Activated CD8-positive, alpha-beta memory T cell treated with anti-CD3 and anti-CD28 coated beads for 36 hours (primary cell): ENCODE measurements around the gene BCAS3. TPM values are rescaled to one million over a fixed set of nuclear protein-coding genes. Genes with fewer than 3 reads are reported as not detected.
"Not testable (repeated sequence)": the region's sequence is repeated elsewhere in the genome, so short reads cannot be mapped to it uniquely, and the experiment has no call there.

Experiments used
- CTCF ChIA-PET: fragments of 350-600 bp; sonication (Branson Sonifier 250); formaldehyde crosslinking; loops from one replicate; lab custom pipeline; 2021; ENCODE audit warnings: antibody characterized with exemption; lab: Charles Lee
- POLR2A ChIA-PET: fragments of 350-600 bp; sonication (Branson Sonifier 250); formaldehyde crosslinking; loops from one replicate; lab custom pipeline; 2021; ENCODE audit warnings: antibody characterized with exemption; lab: Charles Lee
- total RNA-seq, 2 experiments: library from RNA; stranded (reverse); gene quantifications; one replicate each; pipeline ENCODE4 v1.2.3, GENCODE V29; 2021

Gene BCAS3
- total RNA-seq, 2 experiments from 2014 or later, result 6.9 to 9.3 TPM

DNA sequence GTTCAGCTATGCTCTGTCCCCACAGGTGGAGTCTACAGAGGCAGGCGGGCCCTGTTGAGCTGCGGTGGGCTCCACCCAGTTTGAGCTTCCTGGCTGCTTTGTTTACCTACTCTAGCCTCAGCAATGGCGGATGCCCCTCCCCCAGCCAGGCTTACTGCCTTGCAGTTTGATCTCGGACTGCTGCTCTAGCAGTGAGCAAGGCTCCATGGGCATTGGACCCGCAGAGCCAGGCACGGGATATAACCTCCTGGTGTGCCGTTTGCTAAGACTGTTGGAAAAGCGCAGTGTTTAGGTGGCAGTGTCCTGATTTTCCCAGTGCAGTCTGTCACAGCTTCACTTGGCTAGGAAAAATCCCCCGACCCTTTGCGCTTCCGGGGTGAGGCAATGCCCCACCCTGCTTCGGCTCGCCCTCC lies 89.1 kb downstream of the BCAS3 start:
- CTCF ChIA-PET, result no interaction called here
- POLR2A ChIA-PET, result no interaction called here

GRCh38 chr17:60767744-60768308 lies 90.2 kb downstream of the BCAS3 start:
- CTCF ChIA-PET, result no interaction called here
- POLR2A ChIA-PET, result no interaction called here

GRCh38 chr17:60769327-60769726 lies 91.7 kb downstream of the BCAS3 start:
- ChIA-PET POLR2A (no interaction called here), CTCF (no interaction called here)

DNA sequence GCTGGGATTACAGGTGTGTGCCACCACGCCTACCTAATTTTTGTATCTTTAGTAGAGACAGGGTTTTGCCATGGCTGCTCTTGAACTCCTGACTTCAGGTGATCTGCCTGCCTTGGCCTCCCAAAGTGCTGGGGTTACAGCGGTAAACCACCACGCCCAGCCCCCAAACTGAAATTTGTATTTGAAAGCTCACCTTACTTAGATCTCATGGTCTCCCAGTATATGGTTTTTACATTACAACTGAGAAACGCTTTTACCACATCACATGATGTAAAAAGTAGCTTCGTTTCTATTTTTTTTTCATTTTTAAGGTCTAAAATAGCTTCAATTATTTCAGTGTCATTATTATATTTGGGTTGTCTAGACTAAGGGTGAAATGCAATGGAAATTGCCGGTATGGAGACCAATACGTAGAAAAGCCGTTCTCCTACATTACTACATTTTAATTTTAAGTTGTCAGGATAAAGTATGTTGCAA lies 93.3 kb downstream of the BCAS3 start:
- ChIA-PET POLR2A (no interaction called here), CTCF (no interaction called here)

DNA sequence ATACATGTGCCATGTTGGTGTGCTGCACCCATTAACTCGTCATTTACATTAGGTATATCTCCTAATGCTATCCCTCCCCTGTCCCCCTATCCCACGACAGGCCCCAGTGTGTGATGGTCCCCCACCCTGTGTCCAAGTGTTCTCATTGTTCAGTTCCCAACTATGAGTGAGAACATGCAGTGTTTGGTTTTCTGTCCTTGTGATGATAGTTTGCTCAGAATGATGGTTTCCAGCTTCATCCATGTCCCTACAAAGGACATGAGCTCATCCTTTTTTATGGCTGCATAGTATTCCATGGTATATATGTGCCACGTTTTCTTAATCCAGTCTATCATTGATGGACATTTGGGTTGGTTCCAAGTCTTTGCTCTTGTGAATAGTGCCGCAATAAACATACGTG lies 94.0 kb downstream of the BCAS3 start:
- CTCF ChIA-PET, POLR2A ChIA-PET: not testable (repeated sequence)

- POLR2A ChIA-PET, result no interaction called here
- CTCF ChIA-PET, result no interaction called here
Measured at GRCh38 chr17:60773552-60773951, 95.9 kb downstream of the BCAS3 start.

- ChIA-PET CTCF (no interaction called here), POLR2A (no interaction called here)
Measured at GRCh38 chr17:60781880-60782412, 104.3 kb downstream of the BCAS3 start.

DNA sequence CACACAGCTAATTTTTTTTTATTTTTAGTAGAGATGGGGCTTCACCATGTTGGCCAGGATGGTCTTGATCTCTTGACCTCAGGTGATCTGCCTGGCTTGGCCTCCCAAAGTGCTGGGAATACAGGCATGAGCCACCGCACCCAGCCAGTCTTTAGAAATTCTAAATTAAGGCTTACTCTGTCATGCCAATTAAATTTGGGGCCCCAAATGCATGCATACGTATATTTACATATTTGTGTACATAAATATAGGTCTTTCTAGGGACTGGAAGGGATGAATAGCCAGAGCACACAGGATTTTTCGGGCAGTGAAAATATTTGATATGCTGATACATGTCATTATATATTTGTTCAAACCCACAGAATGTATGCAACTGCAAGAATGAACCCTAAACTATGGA lies 105.1 kb downstream of the BCAS3 start:
- POLR2A ChIA-PET, result no interaction called here
- CTCF ChIA-PET, result no interaction called here

DNA sequence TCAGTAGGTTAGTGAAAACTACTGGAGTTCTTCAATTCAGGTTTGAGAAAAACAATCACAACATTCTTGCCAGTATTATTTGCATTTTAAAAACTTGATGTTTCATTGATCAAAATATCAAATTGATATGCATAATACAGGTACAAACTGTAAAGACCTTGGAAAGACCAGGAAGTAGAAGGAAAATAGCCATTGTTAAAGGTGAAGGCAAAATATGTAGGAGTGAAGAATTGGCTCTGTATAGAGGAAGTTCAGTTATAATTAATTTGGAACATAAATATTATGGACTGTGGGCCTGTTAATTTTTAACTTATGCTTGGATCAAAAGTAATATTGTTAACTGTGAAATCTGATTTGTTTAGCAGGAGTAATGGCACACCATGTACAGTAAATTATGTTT lies 112.6 kb downstream of the BCAS3 start:
- CTCF ChIA-PET, result no interaction called here
- POLR2A ChIA-PET, result no interaction called here

DNA sequence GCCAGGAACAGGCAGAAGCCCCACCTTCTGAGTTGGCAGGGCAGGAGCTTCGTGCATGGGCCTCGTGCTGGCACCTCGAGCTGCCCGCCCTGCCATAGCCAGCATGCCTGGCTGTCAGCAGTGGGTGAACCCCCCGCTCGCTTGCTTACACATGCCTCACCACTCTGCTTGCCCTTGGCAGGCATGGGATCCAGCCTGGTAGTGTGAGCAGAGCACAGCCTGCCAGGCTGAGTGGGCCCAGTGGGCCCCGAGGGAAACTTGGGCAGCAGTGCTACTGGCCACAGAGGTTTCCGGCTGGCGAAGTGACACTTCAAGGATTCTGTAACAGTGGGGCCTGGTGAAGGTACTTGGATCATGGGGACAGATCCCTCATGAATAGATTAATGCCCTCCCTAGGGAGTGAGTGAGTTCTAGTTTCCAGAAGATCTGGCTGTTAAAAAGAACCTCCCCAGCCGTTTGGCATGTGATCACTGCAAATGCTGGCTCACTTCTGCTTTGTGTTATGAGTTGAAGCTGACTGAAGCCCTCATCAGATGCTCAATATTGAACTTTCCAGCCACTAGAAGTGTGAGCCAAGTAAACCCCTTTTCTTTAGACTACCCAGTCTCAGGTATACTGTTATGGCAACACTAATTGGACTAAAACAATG lies 114.7 kb downstream of the BCAS3 start:
- CTCF ChIA-PET, result interaction anchor here (0.6 kb wide), 1 partner anchor 858 kb away, joined by 4 read pairs; no protein-coding TSS in a partner anchor
- POLR2A ChIA-PET, result no interaction called here

DNA sequence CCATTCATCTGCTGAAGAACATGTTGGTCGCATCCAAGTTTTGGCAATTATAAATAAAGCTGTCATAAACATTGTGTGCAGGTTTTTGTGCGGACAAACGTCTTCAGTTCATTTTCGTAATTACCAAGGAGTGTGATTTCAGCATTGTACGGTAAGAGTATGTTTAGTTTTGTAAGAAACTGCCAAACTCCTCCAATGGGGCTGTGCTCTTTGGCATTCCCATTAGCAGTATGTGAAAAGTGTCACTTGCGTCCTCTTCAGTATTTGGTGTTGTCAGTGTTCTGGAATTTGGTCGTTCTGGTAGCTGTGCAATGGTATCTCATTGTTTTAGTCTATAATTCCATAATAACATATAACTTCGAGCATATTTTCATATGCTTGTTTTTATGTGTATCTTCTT lies 120.9 kb downstream of the BCAS3 start:
- POLR2A ChIA-PET, result no interaction called here
- CTCF ChIA-PET, result no interaction called here

- CTCF ChIA-PET, result interaction anchor here (0.7 kb wide), 1 partner anchor 1350 kb away, joined by 3 read pairs; no protein-coding TSS in a partner anchor
Measured at GRCh38 chr17:60802377-60802776, 124.7 kb downstream of the BCAS3 start.

GRCh38 chr17:60803059-60803458 lies 125.4 kb downstream of the BCAS3 start:
- CTCF ChIA-PET, result no interaction called here
- POLR2A ChIA-PET, result no interaction called here

More at GRCh38 chr17:60802377-60802776, 124.7 kb downstream of the BCAS3 start:
- POLR2A ChIA-PET, result no interaction called here

DNA sequence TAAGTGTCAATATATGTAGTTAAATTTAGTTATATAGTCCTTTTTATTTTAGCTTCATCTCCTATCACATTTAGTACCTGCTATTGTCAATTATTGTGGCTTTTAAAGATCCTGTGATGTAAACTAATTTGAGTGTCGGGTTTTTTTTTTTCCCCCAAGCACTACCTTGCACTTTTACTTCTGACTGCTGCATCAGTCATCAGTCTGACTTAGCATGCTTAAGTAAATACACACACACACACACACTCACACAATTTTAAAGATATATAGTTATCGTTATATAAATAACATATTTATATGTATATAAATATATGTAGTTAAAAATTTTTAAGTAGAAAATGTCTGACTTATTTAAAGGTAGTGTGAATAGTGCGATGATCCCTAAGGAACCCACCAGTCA lies 127.2 kb downstream of the BCAS3 start:
- CTCF ChIA-PET, result no interaction called here

GRCh38 chr17:60809421-60809820 lies 131.8 kb downstream of the BCAS3 start:
- ChIA-PET CTCF (no interaction called here), POLR2A (no interaction called here)

More for the DNA sequence above, 127.2 kb downstream of the BCAS3 start:
- POLR2A ChIA-PET, result no interaction called here

DNA sequence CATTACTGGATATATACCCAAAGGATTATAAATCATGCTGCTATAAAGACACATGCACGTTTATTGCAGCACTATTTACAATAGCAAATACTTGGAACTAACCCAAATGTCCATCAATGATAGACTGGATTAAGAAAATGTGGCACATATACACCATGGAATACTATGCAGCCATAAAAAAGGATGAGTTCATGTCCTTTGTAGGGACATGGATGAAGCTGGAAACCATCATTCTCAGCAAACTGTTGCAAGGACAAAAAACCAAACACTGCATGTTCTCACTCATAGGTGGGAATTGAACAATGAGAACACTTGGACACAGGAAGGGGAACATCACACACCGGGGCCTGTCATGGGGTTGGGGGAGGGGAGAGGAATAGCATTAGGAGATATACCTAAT lies 137.3 kb downstream of the BCAS3 start:
- CTCF ChIA-PET, POLR2A ChIA-PET: not testable (repeated sequence)

GRCh38 chr17:60817192-60817591 lies 139.5 kb downstream of the BCAS3 start:
- ChIA-PET CTCF (no interaction called here), POLR2A (no interaction called here)

DNA sequence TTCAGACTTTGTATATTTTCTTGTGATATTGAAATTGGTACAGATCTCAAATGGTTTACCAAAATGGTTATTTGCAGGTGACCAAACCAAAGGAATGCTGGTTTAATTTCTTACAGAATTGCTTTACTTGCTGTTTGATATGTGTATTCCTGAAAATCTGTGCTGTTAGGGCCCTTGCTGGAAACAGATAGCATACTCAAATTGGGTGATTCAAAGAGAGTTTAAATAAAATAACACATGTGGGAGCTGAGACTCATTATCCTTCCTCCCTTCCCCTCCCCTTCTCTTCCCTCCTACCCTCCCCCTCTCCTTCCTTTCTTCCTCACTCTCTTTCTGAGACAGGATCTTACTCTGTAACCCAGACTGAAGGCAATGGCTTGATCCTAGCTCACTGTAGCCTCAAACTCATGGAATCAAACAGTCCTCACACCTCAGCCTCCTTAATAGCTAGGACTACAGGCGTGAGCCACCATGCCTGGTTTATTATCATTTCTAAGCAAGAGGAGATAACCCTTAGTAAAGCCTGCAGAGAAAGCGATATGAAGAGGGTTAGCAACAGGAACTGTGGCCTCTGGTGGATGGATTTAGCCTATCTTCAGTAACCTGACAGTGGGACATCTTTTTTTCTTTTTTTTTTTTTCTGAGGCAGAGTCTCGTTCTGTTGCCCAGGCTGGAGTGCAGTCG lies 141.9 kb downstream of the BCAS3 start:
- POLR2A ChIA-PET, result no interaction called here

DNA sequence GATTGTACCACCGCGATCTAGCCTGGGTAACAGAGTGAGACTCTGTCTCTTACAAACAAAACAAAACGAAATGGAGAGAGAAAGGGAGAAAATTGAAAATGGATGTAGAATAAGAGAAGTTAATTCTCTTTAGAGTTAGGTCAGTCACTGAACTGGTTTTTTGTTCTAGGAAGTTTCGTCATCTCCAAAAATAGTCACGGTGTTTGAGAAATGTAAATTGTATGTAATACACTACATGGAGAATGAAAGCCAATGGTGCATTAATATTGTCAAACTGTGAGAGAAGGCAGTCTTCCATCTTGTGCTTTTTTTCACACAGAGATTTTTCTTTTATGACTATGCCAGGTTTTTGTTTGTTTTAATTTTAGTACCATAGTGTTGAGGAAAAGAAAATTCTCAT lies 145.9 kb downstream of the BCAS3 start:
- ChIA-PET POLR2A (no interaction called here), CTCF (no interaction called here)

More for the DNA sequence above, 141.9 kb downstream of the BCAS3 start:
- CTCF ChIA-PET, result no interaction called here

DNA sequence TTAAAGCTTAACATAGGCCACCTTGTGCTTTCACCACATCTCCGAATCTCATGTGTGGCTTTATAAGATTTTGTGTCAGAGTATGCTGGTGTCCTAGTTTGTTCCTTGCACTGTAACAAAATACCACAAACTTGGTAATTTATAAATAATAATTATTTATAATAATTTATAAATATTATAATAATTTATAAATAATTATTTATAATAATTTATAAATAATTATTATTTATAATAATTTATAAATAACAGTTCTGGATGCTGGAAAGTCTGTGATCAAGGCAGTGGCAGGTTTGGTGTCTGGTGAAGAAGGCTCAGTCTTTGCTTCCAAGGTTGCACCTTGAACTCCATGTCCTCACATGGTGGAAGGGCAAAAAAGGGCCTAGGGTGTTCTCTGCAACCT lies 147.7 kb downstream of the BCAS3 start:
- ChIA-PET POLR2A (no interaction called here), CTCF (no interaction called here)
